HG02970 (cell line): Measurements from ENCODE around the gene DCAF16.
"Not testable (repeated sequence)": the region's sequence is repeated elsewhere in the genome, so short reads cannot be mapped to it uniquely, and the experiment has no call there.

ENCODE experiments used
- ATAC-seq: cut with Tn5 transposase; IDR thresholded peaks from one replicate; pipeline ENCODE4 v1.9.1; 2021; ENCODE audit warnings: mild to moderate bottlenecking, moderate library complexity, moderate number of reproducible peaks; ENCODE audit not compliant: unreplicated experiment, low FRiP score

Gene DCAF16

GRCh38 chr4:17810260-17811077, at the start of gene DCAF16, which contains the start of gene NCAPG:
TSS of gene DCAF16 (minus strand) at chr4:17810757. CDS start at chr4:17804141, 6,616 bp downstream.
TSS of gene NCAPG (plus strand) at chr4:17810979. CDS start at chr4:17811078, 99 bp downstream.
- peak; percentile 94 for ATAC-seq

GRCh38 chr4:17859793-17860406, 49.3 kb upstream of the DCAF16 start:
- ATAC-seq, result no peak

GRCh38 chr4:17854036-17854435, 43.5 kb upstream of the DCAF16 start:
- ATAC-seq, result no peak

GRCh38 chr4:17851959-17852358, 41.4 kb upstream of the DCAF16 start:
- ATAC-seq, result no peak

GRCh38 chr4:17850295-17850694, 39.7 kb upstream of the DCAF16 start:
- not testable (repeated sequence) for ATAC-seq

- no peak for ATAC-seq
Observed at GRCh38 chr4:17846266-17846665, 35.7 kb upstream of the DCAF16 start.

- ATAC-seq, result no peak
Observed at GRCh38 chr4:17823871-17824669, 13.5 kb upstream of the DCAF16 start.

GRCh38 chr4:17817027-17817426, 6.5 kb upstream of the DCAF16 start:
- no peak for ATAC-seq

- no peak for ATAC-seq
Observed at GRCh38 chr4:17816142-17816541, 5.6 kb upstream of the DCAF16 start.

GRCh38 chr4:17814140-17814539, 3.6 kb upstream of the DCAF16 start:
- ATAC-seq, result no peak

GRCh38 chr4:17812801-17813200, 2.2 kb upstream of the DCAF16 start:
- no peak for ATAC-seq

- ATAC-seq, result no peak
Observed at GRCh38 chr4:17812125-17812524, 1.6 kb upstream of the DCAF16 start.

GRCh38 chr4:17811078-17811603, 584 bp upstream of the DCAF16 start:
- peak; percentile 24 for ATAC-seq

- no peak for ATAC-seq
Observed at GRCh38 chr4:17809667-17810066, 890 bp downstream of the DCAF16 start.

- no peak for ATAC-seq
Observed at GRCh38 chr4:17807446-17807845, 3.1 kb downstream of the DCAF16 start.

GRCh38 chr4:17805580-17806155, 4.9 kb downstream of the DCAF16 start:
- ATAC-seq, result no peak

GRCh38 chr4:17797808-17798207, 12.7 kb downstream of the DCAF16 start:
- no peak for ATAC-seq

- ATAC-seq, result no peak
Observed at GRCh38 chr4:17794730-17795129, 15.8 kb downstream of the DCAF16 start.

GRCh38 chr4:17788956-17789355, 21.6 kb downstream of the DCAF16 start:
- no peak for ATAC-seq

GRCh38 chr4:17787315-17787714, 23.2 kb downstream of the DCAF16 start:
- ATAC-seq, result no peak
